Activated CD4-positive, CD25-positive, alpha-beta regulatory T cell (primary cell): ENCODE measurements around the gene STK16.
A peak's percentile ranks its signal among the peaks of the same experiment; 100 is the strongest.
"Not testable (repeated sequence)": the region's sequence is repeated elsewhere in the genome, so short reads cannot be mapped to it uniquely, and the experiment has no call there.

Experiments used
- DNase-seq, 4 experiments: peaks; one replicate each; lab custom pipeline; 2025; lab: John Stamatoyannopoulos, UW

STK16 gene

DNA sequence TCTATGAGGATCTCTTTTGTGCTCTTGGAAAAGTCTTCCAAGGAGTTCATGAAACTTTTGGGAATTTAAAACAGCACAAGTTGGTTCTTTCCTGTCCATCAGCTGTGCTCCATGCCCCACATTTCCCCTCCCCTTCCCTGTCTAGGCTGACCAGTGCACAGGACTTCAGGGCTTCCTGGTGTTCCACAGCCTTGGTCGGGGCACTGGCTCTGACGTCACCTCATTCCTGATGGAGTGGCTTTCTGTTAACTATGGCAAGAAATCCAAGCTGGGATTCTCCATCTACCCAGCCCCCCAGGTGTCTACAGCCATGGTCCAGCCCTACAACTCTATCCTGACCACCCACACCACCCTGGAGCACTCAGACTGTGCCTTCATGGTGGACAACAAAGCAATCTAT lies 25.7 kb downstream of the STK16 start:
- DNase-seq = no peak

DNA sequence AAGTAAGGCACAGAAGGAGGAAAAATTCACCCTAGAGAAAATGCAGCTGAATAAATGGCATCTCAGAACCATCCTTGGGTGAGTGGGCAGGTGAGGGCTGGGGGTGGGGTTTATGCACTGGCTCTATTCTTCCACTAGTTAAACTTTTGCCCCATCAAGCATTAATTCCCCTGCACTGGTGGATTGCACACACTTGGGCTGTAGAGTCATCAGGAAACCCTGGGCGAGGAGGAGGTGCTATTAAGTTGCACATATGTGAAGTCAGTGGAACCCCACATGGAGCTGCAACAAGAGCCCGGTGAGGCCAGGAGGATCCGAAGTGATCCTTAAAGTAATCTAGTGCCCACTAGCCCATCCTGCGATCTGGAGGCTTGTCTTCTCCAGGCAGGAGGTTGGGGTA lies 27.1 kb downstream of the STK16 start:
- no peak for DNase-seq

DNA sequence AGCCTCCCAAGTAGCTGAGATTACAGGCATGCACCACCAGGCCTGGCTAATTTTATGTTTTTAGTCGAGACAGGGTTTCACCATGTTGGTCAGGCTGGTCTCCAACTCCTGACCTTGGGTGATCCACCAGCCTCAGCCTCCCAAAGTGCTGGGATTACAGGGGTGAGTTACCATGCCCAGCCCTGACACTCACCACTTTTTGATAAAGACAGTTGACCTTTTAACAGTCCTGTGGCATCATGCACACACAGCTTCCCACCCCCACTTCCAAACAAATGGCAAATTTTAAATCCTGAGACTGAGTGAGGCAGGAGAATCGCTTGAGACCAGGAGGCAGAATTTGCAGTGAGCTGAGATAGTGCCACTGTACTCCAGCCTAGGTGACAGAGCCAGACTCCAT lies 27.7 kb downstream of the STK16 start:
- no peak for DNase-seq

DNA sequence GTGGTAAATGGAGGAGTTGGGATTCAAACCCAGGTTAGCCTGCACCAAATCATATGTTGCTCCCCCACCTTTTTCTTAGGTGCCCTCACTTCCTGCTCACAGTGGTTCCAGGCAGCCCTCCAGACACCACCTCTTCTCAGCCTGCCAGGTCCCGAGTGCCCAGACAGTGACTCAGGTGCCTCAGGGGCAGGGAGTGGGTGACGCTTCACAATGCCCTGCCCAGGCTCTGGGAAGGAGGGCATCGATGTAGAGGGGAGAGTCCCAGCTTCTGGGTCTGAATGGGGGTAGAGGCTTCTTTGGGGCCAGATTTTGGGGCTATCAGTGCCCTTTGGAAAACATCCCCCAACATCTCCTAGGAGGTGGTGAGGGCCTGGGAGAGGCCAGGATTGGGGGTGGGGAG lies 28.7 kb downstream of the STK16 start:
- no peak for DNase-seq

DNA sequence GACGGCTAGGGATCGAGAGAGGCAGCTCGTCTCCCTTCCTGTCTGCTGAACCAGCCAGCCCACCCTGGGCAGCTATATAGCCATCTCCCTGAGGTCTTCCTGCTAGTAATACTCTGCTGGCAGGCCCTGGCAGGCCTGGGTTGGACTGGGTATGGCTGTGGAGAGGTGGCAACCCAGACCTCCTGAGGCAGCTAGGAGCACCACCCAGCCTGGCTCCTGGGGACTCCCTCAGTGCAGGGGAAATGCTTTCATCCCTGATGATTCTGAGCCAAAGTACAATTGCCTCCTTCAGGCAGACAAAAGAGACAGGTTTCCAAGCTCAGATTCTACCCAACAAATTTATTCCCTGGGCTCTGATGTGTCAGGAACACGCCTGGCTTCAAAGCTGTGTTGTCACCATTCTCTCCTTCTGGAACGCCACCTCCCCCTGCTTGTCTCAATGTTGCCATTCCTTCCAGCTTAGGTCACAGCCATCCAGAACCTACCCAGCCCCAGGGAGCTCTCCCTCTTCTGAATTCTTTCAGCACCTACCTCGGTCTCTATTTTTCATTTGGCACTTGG lies 29.2 kb downstream of the STK16 start:
- no peak for DNase-seq

- DNase-seq = peak; percentile 30 to 63 (median 35)
These were observed 32.7 kb downstream of the STK16 start for GRCh38 chr2:219277703-219278654.

DNA sequence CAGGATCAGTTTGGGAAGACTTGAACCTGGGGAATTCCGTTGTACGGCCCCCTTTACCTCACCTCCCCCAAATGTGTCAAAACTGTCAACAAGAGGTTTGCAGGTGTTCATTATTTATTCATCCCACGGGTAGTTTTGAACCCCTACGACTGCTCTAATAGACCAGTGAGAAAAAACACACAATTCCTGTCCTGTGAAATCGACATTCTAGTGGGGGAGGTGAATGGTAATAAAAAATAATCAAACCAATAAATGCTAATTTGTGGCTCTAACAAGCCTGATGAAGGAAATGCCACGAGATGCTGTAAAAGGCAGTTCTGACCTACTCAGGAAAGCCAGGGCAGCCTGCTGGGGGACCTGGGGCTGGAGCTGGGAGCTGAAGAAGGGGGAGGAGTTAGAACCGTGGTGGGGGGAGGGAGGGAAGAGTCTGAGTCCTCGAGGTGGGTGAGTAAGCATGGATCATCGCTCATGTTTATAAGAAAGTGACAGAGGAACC lies 33.4 kb downstream of the STK16 start:
- no peak for DNase-seq

DNA sequence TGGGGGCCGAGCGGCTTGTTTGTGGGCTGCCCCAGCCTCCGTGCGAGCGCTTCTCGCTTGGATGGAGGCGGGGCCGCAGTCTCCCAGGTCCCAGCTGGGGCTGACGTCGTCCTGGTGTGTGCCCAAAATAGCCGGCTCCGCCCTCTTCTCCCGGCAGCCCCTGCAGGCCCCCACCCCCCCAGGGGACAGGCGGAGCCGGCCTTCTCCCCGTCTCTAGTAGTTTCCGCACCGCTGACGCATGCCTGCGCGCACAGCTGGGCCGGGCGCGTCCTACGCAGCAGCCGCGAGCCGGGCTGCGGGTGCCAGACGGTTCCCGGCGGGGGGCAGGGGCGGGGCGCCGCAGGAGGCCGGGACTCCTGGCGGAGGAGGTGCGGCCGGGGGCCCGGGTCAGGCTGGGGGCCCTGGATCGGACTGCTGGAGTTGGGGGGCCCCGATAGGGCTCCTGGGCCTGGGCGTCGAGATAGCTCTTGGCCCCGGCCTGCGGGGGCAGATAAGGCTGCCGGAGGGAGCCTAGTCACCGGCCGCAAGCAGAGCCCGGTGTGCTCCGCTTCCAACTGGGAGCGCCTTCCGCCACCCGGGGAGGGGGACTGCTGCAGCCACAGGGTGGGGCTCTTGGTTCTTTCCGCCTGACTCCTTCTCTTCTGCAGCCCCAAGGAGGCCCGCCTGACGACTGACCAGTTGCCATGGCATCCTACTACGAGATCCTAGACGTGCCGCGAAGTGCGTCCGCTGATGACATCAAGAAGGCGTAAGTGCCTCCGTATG lies 34.1 kb downstream of the STK16 start, which contains the start of gene DNAJB2:
TSS of gene DNAJB2 (plus strand) at position 216 of the 765 bp plus-strand sequence. CDS start at position 684, 468 bp downstream.
- DNase-seq = peak; percentile 95 to 98 (median 96)

DNA sequence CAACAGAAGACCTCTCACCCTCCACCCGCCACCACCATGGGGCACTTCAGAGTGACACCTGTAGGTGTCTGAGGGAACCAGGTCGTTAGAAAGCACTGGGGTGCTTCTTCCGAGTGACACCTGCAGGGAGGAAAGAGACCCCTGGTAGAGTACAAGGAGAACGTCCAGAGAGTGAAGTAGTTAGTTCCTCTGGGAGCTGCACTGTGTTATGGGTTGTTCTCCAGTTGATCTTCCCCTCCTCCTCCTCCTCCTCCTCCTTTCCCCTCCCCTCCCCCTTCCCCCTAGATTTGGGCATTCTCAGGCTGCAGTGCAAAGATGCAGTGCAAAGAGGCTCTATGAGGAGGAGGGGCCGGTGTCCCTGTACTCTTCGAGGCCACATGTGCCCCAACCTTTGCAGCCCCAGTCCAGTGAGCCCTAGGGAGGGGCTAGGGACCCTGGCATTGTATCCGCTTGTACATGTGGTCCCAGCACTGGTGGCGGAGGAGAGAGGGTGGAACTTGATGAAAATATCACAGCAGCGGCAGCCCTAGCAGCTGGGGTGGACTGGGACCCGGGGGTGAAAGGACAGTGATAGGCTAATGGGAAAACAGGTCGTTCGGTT lies 34.7 kb downstream of the STK16 start:
- no peak for DNase-seq

DNA sequence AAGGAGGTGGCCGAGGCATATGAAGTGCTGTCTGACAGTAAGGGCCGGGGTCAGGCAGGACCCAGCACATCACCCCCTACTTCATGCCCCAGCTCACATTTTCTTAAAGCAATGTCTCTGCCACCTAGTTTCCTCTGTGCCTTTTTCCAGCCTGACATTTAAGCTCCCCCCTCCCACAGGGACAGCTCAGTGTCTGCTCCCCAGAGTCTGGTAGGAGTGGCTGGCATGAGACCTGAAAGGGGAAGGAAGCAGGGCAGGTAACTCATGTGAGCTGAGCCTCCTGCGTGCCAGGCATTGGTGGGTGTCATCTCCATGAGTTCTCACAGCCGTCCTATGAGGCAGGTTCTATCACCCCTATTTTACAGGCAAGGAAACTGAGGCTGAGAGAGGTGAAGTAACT lies 35.4 kb downstream of the STK16 start:
- no peak for DNase-seq

DNA sequence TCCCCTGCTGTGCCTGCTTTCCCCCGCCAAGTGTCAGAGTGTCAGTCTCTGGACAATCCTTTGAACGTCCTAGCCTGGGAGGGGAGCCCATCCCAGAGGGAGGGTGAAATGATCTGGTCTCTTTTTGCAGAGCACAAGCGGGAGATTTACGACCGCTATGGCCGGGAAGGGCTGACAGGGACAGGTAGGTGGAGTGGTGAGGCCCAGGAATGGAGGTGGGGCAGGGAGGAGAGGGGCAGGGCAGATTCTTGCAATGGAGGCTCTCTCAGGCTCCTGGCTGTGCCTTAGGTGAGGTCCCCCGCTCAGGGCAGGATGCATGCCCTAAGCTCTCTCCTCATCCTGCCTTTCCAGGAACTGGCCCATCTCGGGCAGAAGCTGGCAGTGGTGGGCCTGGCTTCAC lies 36.3 kb downstream of the STK16 start:
- DNase-seq = no peak

DNA sequence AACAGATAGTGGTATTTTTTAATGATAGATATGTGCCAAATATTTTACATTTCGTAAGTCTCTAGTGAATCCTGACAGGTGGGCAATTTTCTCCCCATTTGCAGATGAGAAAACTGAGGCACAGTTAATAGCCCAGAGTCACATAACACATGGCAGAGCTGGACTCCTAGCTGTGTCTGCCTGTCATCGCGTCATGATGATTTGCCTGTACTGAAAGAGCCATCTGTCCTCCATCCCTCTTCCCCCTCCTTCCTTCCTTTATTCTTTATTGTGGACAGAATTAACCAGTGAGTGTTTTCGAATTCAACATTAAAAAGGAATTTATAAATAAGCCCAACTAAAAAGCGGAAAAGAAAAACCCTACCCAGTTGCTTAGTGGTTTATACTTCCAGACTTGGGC lies 37.1 kb downstream of the STK16 start:
- no peak for DNase-seq

DNA sequence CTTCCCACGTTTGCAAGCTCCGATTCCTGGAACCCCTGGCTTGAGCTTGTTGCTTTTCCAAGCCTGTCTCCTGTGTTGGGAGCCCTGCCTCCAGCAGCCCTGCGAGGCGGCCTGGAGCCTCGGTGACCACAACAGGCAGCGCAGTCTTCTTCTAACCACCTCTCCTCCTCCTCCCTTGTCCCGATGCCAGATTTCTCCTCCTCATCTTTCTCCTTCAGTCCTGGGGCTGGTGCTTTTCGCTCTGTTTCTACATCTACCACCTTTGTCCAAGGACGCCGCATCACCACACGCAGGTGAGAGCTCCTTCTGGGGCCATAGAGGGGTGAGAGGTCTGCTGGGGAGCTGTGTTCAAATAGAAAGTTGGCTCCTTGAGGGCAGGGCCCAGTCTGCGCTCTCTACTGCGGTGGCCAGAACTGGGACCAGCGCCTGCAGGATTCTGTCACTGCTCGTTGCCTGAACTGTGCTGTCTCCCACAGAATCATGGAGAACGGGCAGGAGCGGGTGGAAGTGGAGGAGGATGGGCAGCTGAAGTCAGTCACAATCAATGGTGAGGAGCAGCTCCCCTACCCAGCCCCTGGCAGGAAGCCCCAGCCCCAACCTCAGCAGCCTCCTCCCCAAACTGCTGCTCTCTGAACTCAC lies 37.8 kb downstream of the STK16 start:
- no peak for DNase-seq

DNA sequence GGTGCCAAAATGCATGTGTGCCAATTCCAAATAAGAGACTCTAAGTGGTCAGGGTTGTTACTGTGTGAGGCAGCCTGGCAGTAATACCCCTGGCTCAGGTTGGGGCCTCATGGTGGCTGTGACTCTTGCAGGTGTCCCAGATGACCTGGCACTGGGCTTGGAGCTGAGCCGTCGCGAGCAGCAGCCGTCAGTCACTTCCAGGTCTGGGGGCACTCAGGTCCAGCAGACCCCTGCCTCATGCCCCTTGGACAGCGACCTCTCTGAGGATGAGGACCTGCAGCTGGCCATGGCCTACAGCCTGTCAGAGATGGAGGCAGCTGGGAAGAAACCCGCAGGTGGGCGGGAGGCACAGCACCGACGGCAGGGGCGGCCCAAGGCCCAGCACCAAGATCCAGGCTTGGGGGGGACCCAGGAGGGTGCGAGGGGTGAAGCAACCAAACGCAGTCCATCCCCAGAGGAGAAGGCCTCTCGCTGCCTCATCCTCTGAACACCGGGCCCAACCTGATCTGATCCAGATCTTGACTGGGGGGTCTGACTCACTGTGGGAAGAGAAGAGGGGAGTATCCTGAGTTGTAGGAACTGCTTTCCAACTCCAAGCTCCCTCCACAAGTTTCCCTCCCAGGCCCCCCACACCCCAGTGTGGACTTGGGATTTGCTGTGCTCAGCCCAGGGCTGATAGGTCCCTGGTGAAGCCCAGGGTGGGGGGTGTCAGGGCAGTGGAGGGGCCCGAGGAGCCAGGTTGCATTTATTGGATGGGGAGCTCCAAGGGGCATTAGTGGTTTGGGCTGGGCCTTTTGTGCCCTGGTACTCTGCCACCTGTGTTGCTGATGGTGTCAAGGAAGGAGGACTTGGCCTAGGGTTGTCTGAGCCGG lies 39.5 kb downstream of the STK16 start:
- DNase-seq = no peak

- DNase-seq = no peak
These were observed 40.1 kb downstream of the STK16 start for GRCh38 chr2:219285373-219285735.

- DNase-seq = no peak
These were observed 40.7 kb downstream of the STK16 start for GRCh38 chr2:219285894-219286425.

- no peak for DNase-seq
These were observed 41.3 kb downstream of the STK16 start for GRCh38 chr2:219286436-219287115.

- not testable (repeated sequence) for DNase-seq
These were observed 41.8 kb downstream of the STK16 start for GRCh38 chr2:219287116-219287440.

GRCh38 chr2:219287580-219288265 lies 42.4 kb downstream of the STK16 start:
- DNase-seq = no peak
